GM12864 (cell line): Measurements from ENCODE around the gene PLPP6.

Experiments used
- DNase-seq: peaks from one replicate; pipeline ENCODE4 v3.0.0-alpha.2; 2011; ENCODE audit warnings: low read depth
- H3K4me3 ChIP-seq: 2 replicates; pipeline ENCODE4 v1.5.1; 2011; ENCODE audit warnings: mild to moderate bottlenecking, low read depth, low read length, control low read depth
- CTCF ChIP-seq: IDR thresholded peaks from 2 replicates; pipeline ENCODE4 v1.5.1; 2011; ENCODE audit warnings: low read depth, mild to moderate bottlenecking, moderate library complexity, low read length, control low read depth, inconsistent platforms; ENCODE audit errors: missing control alignments

Gene PLPP6

GRCh38 chr9:4667681-4668080, 5.6 kb downstream of the PLPP6 start:
- no peak for DNase-seq
- TF ChIP-seq CTCF: no peak
- no peak overlapping the region for H3K4me3 ChIP-seq

GRCh38 chr9:4668604-4669003, 6.5 kb downstream of the PLPP6 start:
- TF ChIP-seq CTCF: no peak
- DNase-seq: no peak
- H3K4me3 ChIP-seq: no peak overlapping the region

GRCh38 chr9:4669890-4670289, 7.8 kb downstream of the PLPP6 start:
- DNase-seq: no peak
- H3K4me3 ChIP-seq: no peak overlapping the region
- TF ChIP-seq CTCF: no peak

- H3K4me3 ChIP-seq: no peak overlapping the region
- TF ChIP-seq CTCF: no peak
- DNase-seq: no peak
These were observed 8.5 kb downstream of the PLPP6 start for GRCh38 chr9:4670591-4670990.

GRCh38 chr9:4671737-4672136, 9.6 kb downstream of the PLPP6 start:
- H3K4me3 ChIP-seq: no peak overlapping the region
- no peak for DNase-seq
- TF ChIP-seq CTCF: no peak

GRCh38 chr9:4674783-4675182, 12.7 kb downstream of the PLPP6 start:
- DNase-seq: no peak
- H3K4me3 ChIP-seq: no peak overlapping the region
- no peak for TF ChIP-seq CTCF

GRCh38 chr9:4677392-4677791, 15.3 kb downstream of the PLPP6 start:
- DNase-seq: no peak
- no peak for TF ChIP-seq CTCF
- no peak overlapping the region for H3K4me3 ChIP-seq
